Right kidney (tissue), 1 donor: Measurements from ENCODE around the gene NECTIN3.

Experiments used
- DNase-seq: peaks from one replicate; pipeline ENCODE4 v3.0.0-alpha.2; 2016

NECTIN3 gene

DNA sequence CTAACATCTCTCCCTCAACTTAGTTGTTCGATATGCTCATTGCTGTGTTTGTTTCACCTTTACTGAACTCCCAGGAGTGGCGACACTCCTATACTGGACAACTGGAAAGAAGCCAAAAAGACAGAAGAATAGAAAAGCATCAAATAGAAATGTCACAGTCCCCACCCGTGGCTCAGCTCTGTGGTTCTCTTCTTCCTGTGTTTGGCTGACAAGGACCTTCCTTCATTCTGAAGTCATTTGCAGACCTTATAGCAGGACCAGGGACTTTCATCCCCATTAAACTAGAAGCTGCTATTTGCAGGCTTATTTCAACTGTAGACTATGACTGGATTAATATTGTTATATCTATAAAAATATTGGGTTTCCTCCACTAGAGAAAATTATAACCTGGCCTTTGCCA lies 125.9 kb downstream of the NECTIN3 start:
- no peak for DNase-seq

DNA sequence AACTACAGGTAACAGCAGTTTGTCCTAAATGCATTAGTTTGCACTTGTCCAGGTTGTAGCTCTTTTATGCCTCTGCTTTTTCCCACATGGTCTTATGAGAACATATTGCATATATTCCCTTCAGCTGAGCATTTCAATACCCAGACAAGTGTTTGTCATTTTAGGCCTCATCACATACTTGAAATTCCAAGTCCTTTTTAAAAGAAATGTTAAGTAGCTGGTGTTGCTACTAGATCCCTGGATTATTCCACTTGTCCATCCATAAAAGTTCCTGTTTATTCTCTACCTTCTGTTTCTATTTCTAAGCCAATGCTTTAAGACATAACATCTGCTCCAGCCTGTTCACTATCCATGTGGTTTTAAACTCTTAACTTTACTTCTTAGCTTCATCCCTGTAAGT lies 128.4 kb downstream of the NECTIN3 start:
- DNase-seq, result no peak

GRCh38 chr3:111210003-111210711 lies 138.5 kb downstream of the NECTIN3 start:
- DNase-seq, result no peak

- DNase-seq, result no peak
Observed at GRCh38 chr3:111210866-111211564, 139.4 kb downstream of the NECTIN3 start.

DNA sequence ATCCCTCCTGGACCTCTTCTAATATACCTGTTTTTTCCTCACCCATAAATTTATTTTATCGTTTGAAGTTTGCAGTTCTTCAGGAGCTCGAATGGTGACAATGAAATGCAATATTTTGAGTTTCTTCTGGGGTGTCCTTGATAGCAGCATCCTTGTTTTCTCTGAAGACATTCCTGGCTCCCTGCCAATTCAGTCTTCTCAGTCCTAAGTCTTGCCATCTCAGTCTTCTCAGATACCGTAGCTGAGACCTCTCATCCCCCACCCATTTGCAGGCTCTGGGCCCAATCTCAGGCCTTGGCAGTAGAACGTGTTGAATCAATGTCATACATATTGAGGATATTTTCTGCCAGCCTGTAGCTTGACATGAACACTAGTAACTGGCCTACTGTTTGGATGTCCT lies 140.9 kb downstream of the NECTIN3 start:
- no peak for DNase-seq

- DNase-seq, result no peak
Observed at GRCh38 chr3:111215481-111215880, 143.9 kb downstream of the NECTIN3 start.

DNA sequence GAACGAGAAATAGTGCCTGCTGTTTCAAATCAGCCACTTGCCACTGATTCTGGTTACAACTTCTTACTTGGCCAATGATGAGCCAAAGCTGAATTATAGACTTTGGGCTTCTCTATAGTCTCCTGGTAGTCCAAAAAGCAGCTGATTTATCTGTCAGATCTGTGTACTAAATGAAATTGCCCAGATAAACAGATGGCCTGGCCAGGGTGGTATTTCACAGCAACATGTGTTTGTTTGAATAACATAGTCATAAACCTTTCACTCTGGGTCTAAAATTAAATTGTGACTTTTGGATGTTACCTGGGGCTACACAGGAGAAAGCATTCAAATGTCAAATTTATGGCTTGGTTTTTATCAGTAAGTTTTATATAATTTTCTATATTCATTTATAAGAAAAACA lies 147.0 kb downstream of the NECTIN3 start:
- no peak for DNase-seq

GRCh38 chr3:111227216-111227615 lies 155.6 kb downstream of the NECTIN3 start:
- no peak for DNase-seq

DNA sequence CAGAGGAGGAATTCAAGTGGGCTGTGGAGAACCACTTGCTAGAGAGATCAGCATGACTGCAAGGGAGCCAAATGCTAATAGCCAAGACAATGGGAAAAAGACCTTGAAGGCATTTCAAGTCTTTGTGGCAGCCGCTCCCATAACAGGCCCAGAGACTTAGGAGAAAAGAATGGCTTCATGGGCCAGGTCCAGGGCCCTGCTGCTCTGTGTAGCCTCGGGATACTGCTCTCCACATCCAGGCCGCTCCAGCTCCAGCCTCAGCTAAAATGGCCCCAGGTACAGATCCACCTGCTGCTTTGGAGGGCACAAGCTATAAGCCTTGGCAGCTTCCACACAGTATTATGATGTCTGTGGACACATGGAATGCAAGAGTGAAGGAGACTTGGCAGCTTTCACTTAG lies 157.7 kb downstream of the NECTIN3 start:
- no peak for DNase-seq

- DNase-seq, result no peak
Observed at GRCh38 chr3:111236836-111237713, 165.5 kb downstream of the NECTIN3 start.

- DNase-seq, result no peak
Observed at GRCh38 chr3:111237946-111238345, 166.3 kb downstream of the NECTIN3 start.

DNA sequence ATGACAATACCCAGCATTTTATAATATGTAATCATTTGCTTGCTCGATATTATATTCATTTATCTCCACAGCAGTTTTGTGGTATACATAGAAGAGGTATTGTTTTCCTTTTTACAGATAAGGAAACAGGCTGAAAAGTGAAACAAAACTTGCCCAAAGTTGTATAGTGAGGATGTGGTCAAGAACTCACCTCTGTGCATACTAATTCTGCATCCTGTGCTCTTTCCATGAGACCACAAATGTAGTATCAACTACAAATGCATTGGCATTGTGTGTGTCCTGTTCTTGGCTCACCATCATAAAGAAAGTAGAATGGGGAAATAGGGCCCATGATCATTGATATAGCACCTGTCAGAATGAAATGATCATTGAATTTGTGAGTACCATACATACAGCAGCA lies 167.3 kb downstream of the NECTIN3 start:
- no peak for DNase-seq

GRCh38 chr3:111241960-111242359 lies 170.3 kb downstream of the NECTIN3 start:
- DNase-seq, result no peak
